Uterus (tissue), 2 donors: Measurements from ENCODE around the gene KCNIP3.

ENCODE experiments used
- CTCF ChIP-seq, 4 experiments: fragments of 200-600 bp in 2 of 4; fragments of 450-650 bp in 2 of 4; sonication (generic) in 2 of 4; IDR thresholded peaks; one replicate each; pipeline ENCODE4 v1.5.1; 2016 to 2019; ENCODE audit warnings: antibody characterized with exemption in 4 of 4, mild to moderate bottlenecking in 2 of 4, moderate library complexity in 1 of 4
- POLR2A ChIP-seq, 2 donors: fragments of 450-650 bp; IDR thresholded peaks; one replicate each; pipeline ENCODE4 v1.6.1; 2016; ENCODE audit warnings: antibody characterized with exemption in 2 of 2, mild to moderate bottlenecking in 1 of 2, moderate library complexity in 1 of 2

DNA sequence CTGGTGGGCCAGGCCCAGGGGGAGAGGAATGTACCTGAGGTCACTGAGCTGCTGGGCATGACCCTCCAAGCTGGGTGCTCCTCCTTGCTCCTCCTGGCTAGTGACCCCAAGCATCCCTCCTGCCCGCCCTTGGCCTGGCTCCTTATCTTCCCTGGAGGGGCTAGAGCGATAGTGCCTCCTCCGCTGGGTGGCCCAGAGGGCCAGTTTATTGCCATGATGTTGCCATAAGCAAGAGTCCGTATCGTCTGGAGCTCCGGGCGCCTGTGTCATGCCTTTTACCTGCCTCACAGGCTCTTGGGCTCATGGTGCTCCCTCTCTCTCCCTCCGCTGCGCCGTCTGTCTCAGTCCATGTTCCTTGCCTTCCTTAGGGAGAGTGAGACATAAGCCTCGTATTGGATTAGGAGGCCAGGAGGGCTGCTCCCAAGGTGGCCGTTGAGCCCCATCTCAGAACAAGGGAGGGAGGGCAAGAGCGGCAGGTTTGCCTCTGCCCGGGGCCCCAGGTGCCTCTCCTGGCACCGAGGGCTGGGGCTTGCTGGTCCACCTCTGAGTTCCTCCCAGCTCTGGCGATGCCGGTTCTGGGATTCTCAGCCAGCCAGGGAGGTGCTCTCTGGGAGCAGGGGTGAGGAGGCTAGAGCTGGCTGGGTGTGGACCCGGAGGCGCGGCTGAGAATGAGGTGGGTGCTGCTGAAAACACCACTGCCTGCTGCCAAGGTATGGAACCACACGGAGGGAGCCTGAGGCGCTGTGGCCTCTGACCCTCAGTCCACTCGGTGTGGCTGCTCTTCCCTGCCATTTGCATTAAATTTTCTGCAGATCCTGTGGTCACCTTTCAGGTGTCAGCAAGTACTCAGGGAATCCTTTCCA lies 22.6 kb downstream of the KCNIP3 start:
- TF ChIP-seq POLR2A (IDR thresholded peaks at IDR 0.05) = no peak
- no peak for TF ChIP-seq CTCF (IDR thresholded peaks at IDR 0.05)
